Left ventricle myocardium inferior (tissue), 1 donor: ENCODE measurements around the gene PPP1R3A. TPM values are rescaled to one million over a fixed set of nuclear protein-coding genes. Genes with fewer than 3 reads are reported as not detected.

Source experiments
- DNase-seq: peaks from one replicate; pipeline ENCODE4 v3.0.0-alpha.2; 2020
- H3K27ac ChIP-seq: fragments of 200-600 bp; replicated peaks from 2 replicates; pipeline ENCODE4 v1.8.0; 2021
- H3K27me3 ChIP-seq: fragments of 200-600 bp; 2 replicates; pipeline ENCODE4 v1.8.0; 2021; ENCODE audit warnings: low read depth
- H3K36me3 ChIP-seq: fragments of 200-600 bp; 2 replicates; pipeline ENCODE4 v1.8.0; 2021
- H3K4me1 ChIP-seq: fragments of 200-600 bp; 2 replicates; pipeline ENCODE4 v1.8.0; 2021
- H3K4me3 ChIP-seq: fragments of 200-600 bp; 2 replicates; pipeline ENCODE4 v1.8.0; 2021; ENCODE audit warnings: mild to moderate bottlenecking, moderate library complexity
- H3K9me3 ChIP-seq: fragments of 200-600 bp; replicated peaks from 2 replicates; pipeline ENCODE4 v1.8.0; 2021
- CTCF ChIP-seq: fragments of 200-600 bp; IDR thresholded peaks from 2 replicates; pipeline ENCODE4 v1.8.0; 2021; ENCODE audit warnings: antibody characterized with exemption, mild to moderate bottlenecking, borderline replicate concordance
- intact Hi-C: fragments of 100-400 bp; cut with micrococcal nuclease; formaldehyde crosslinking; loops from one replicate; pipeline ENCODE4 v1.11.0; 2022
- total RNA-seq: library from RNA; stranded (reverse); fragmentation: NEBNext Ultra II Directional; extraction: Animal tissue kit (Norgen Biotek cat#: 25700); gene quantifications from one replicate; pipeline ENCODE4 v1.2.1, GENCODE V29; 2021
- donor health status: DM: no; HTN: yes; CAD: no; lungs with severe emphysema.

PPP1R3A gene
- total RNA-seq, 1 donor from 2014 or later = 133 TPM

GRCh38 chr7:113828581-113828980 is 90.2 kb downstream of the PPP1R3A start:
- H3K9me3 ChIP-seq = no peaks in the 10 kb centered on the region
- peaks cover 19% of the 10 kb centered on the region for H3K4me1 ChIP-seq
- no peaks in the 10 kb centered on the region for H3K36me3 ChIP-seq
- H3K27me3 ChIP-seq = no peaks in the 10 kb centered on the region
- H3K27ac ChIP-seq = no peak overlapping the region
- H3K4me3 ChIP-seq = no peak overlapping the region
- TF ChIP-seq CTCF = no peak
- DNase-seq = no peak
- intact Hi-C loops = no loop called here
